ENCODE results near the gene DRAXIN.
A peak's percentile ranks its signal among the peaks of the same experiment; 100 is the strongest.

The DRAXIN gene

DNA sequence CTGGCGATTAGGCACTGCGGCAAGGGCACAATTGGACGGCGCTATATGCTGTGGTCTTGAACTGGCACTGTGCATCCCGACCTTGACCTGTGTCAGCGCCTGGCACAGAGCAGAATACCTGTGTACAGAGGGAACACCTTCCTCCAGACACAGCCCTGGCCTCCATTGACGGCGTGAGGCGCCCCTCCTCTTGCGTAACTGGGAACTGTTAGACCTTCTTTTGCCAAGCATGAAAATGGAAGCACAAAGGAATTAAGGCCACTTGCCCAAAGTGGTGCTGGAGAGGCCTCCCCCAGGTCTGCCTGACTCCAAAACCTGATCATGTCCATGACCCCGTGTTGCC lies 37.6 kb downstream of the DRAXIN start:
- Histone ChIP-seq H3K27ac (no peak overlapping the region), H3K9ac (ENCODE audit: insufficient read length) (no peak overlapping the region)

GRCh38 chr1:11729498-11730428 lies 38.3 kb downstream of the DRAXIN start:
- Histone ChIP-seq H3K4me3 (peak overlapping the region; percentile 70), H3K36me3 (ENCODE audit: insufficient read depth, low read length) (no peaks in the 10 kb centered on the region), H3K27ac (no peak overlapping the region), H3K9me3 (ENCODE audit: low read depth, low read length) (no peaks in the 10 kb centered on the region), H3K9ac (ENCODE audit: insufficient read length) (no peak overlapping the region)
- TF ChIP-seq EZH2 (IDR thresholded peaks at IDR 0.05) (no peak), FOXP2 (optimal IDR thresholded peaks at IDR 0.05; ENCODE audit: control extremely low read depth, extremely low read length, insufficient read depth) (no peak), POLR2AphosphoS5 (IDR thresholded peaks at IDR 0.05; ENCODE audit: borderline replicate concordance, low read depth, low read length) (no peak)
- no peak for DNase-seq (ENCODE audit: low read depth, low spot score)

More for the DNA sequence above, 37.6 kb downstream of the DRAXIN start:
- no peak for TF ChIP-seq POLR2AphosphoS5 (IDR thresholded peaks at IDR 0.05; ENCODE audit: borderline replicate concordance, low read depth, low read length)
- TF ChIP-seq EZH2 (IDR thresholded peaks at IDR 0.05) = no peak
- TF ChIP-seq FOXP2 (optimal IDR thresholded peaks at IDR 0.05; ENCODE audit: control extremely low read depth, extremely low read length, insufficient read depth) = no peak
- H3K9me3 ChIP-seq (ENCODE audit: low read depth, low read length) = no peaks in the 10 kb centered on the region
- DNase-seq (ENCODE audit: low read depth, low spot score) = no peak
- H3K4me3 ChIP-seq = no peak overlapping the region
- no peaks in the 10 kb centered on the region for H3K36me3 ChIP-seq (ENCODE audit: insufficient read depth, low read length)

DNA sequence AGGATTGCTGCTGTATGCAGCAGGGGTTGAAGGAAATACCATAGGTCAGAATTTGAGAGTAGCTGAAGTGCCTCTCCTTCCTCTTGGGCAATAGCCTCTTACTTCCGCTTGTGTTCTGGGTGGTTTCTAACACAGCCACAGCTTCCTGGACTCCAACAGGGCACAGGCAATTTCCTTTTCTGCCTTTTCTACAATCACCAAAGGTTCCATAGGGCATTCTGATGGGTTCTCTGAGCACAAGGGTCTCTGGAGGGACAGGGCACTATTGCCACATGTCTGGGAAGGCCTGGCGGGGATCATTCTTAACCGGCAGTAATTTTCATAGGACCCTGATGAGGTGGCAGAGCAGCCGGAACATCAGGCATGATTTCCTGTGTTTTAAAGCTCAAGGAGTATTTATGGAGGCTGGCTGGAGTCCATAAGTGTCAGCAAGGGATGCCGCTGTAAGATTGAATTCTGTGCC lies 39.0 kb downstream of the DRAXIN start:
- DNase-seq (ENCODE audit: low read depth, low spot score) = peak; percentile 77
- H3K9ac ChIP-seq (ENCODE audit: insufficient read length) = no peak overlapping the region
- no peaks in the 10 kb centered on the region for H3K9me3 ChIP-seq (ENCODE audit: low read depth, low read length)
- H3K4me3 ChIP-seq = peak overlapping the region; percentile 70
- TF ChIP-seq EZH2 (IDR thresholded peaks at IDR 0.05) (no peak), POLR2AphosphoS5 (IDR thresholded peaks at IDR 0.05; ENCODE audit: borderline replicate concordance, low read depth, low read length) (peak; percentile 59; the same call in 1 of the 2 replicates)
- peak overlapping the region; percentile 75; the same call in 1 of the 2 replicates for H3K27ac ChIP-seq
- H3K36me3 ChIP-seq (ENCODE audit: insufficient read depth, low read length) = no peaks in the 10 kb centered on the region

DNA sequence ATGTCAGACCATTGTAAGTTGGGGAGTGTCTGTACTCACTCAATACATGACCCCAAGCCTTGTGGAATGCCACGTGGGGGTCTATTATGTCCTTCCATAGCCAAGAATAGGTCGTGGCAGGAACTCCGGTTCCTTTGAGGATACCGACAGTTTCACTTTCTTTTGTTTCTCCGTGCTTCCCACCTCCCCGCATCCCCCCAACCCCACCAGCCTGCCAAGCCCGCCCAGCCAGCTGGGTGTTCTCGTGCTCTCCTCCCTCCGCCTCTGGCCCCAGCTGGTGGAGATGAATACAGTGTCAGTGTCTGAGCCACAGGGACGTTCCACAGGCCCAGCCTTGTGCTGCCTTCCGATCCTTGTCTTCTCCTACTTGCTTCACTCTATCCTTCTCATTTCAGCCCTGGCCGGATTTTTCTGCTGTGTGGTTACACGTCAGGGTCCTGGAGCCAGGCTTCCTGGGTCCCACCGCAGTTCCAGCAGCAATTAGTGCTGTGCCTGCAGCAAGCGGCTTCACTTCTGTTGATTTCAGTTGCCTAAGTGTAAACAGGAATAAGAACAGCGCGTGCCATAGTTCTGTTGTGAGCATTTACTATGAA lies 40.3 kb downstream of the DRAXIN start:
- Histone ChIP-seq H3K36me3 (ENCODE audit: insufficient read depth, low read length) (no peaks in the 10 kb centered on the region), H3K9ac (ENCODE audit: insufficient read length) (no peak overlapping the region), H3K9me3 (ENCODE audit: low read depth, low read length) (no peaks in the 10 kb centered on the region), H3K27ac (no peak overlapping the region), H3K4me3 (no peak overlapping the region)
- no peak for DNase-seq (ENCODE audit: low read depth, low spot score)
- TF ChIP-seq FOXP2 (optimal IDR thresholded peaks at IDR 0.05; ENCODE audit: control extremely low read depth, extremely low read length, insufficient read depth) = no peak
- TF ChIP-seq EZH2 (IDR thresholded peaks at IDR 0.05) = no peak
- TF ChIP-seq POLR2AphosphoS5 (IDR thresholded peaks at IDR 0.05; ENCODE audit: borderline replicate concordance, low read depth, low read length) = no peak

GRCh38 chr1:11733306-11733705 lies 41.8 kb downstream of the DRAXIN start:
- H3K27ac ChIP-seq = no peak overlapping the region
- no peaks in the 10 kb centered on the region for H3K36me3 ChIP-seq (ENCODE audit: insufficient read depth, low read length)
- TF ChIP-seq EZH2 (IDR thresholded peaks at IDR 0.05) (no peak), POLR2AphosphoS5 (IDR thresholded peaks at IDR 0.05; ENCODE audit: borderline replicate concordance, low read depth, low read length) (no peak), FOXP2 (optimal IDR thresholded peaks at IDR 0.05; ENCODE audit: control extremely low read depth, extremely low read length, insufficient read depth) (no peak)
- no peak for DNase-seq (ENCODE audit: low read depth, low spot score)
- H3K9ac ChIP-seq (ENCODE audit: insufficient read length) = no peak overlapping the region
- H3K9me3 ChIP-seq (ENCODE audit: low read depth, low read length) = no peaks in the 10 kb centered on the region
- H3K4me3 ChIP-seq = no peak overlapping the region

GRCh38 chr1:11735531-11735853 lies 44.0 kb downstream of the DRAXIN start:
- TF ChIP-seq EZH2 (IDR thresholded peaks at IDR 0.05) (no peak), FOXP2 (optimal IDR thresholded peaks at IDR 0.05; ENCODE audit: control extremely low read depth, extremely low read length, insufficient read depth) (no peak), POLR2AphosphoS5 (IDR thresholded peaks at IDR 0.05; ENCODE audit: borderline replicate concordance, low read depth, low read length) (no peak)
- Histone ChIP-seq H3K9me3 (ENCODE audit: low read depth, low read length) (no peaks in the 10 kb centered on the region), H3K4me3 (peak overlapping the region; percentile 90), H3K9ac (ENCODE audit: insufficient read length) (no peak overlapping the region), H3K27ac (no peak overlapping the region), H3K36me3 (ENCODE audit: insufficient read depth, low read length) (no peaks in the 10 kb centered on the region)
- no peak for DNase-seq (ENCODE audit: low read depth, low spot score)

GRCh38 chr1:11735854-11736745 lies 44.6 kb downstream of the DRAXIN start, which contains the start of gene AGTRAP:
Gene AGTRAP, plus strand, starts transcription at chr1:11736136. Its CDS starts 73 bp downstream, at chr1:11736209.
- DNase-seq (ENCODE audit: low read depth, low spot score) = no peak
- Histone ChIP-seq H3K4me3 (peak within 1 kb of the TSS; percentile 90), H3K9me3 (ENCODE audit: low read depth, low read length) (no peaks in the 10 kb centered on the region), H3K36me3 (ENCODE audit: insufficient read depth, low read length) (no peaks in the 10 kb centered on the region), H3K9ac (ENCODE audit: insufficient read length) (peak within 1 kb of the TSS; percentile 66), H3K27ac (no peak within 1 kb of the TSS)
- TF ChIP-seq FOXP2 (optimal IDR thresholded peaks at IDR 0.05; ENCODE audit: control extremely low read depth, extremely low read length, insufficient read depth) (no peak), POLR2AphosphoS5 (IDR thresholded peaks at IDR 0.05; ENCODE audit: borderline replicate concordance, low read depth, low read length) (peak; percentile 71; the same call in 1 of the 2 replicates)

Data from SK-N-MC (cell line).